ENCODE data around the gene ZFHX3.

- TF ChIP-seq CTCF (IDR thresholded peaks at IDR 0.05): no peak
- no peak for TF ChIP-seq POLR2A (IDR thresholded peaks at IDR 0.05)
These were observed 233.7 kb downstream of the ZFHX3 start for GRCh38 chr16:72814226-72814625.

Measured in ovary (tissue), 3 donors.